NT2/D1 (cell line): ENCODE data around the gene KIF3A.

Source experiments
- SUZ12 ChIP-seq: IDR thresholded peaks from 2 replicates; pipeline ENCODE4 v1.6.1; 2011; ENCODE audit not compliant: insufficient read length, insufficient read depth; ENCODE audit errors: extremely low read depth
- ZNF274 ChIP-seq: IDR thresholded peaks from 2 replicates; pipeline ENCODE4 v1.6.1; 2011; ENCODE audit warnings: mild to moderate bottlenecking, low read depth, low read length

DNA sequence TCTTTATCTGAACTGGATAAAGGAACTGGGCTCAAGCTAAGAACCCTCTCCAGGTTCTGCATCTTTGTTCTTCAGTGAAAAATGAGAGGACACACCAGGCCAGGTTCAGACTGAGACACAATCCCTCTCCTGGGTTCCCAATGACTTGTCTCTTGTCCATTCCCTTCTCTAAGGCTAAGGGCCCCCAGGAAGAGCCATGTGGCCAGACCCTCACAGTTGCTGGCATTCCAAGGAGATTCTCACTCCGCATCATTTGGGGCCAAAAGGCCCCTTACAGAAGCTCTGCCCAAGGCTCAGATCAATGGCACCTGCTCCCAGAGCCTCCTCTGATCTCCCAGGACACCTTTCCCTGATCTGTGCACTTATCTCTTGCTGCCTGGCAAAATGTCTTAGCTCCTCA, 58.6 kb downstream of the KIF3A start:
- no peak for TF ChIP-seq ZNF274
- TF ChIP-seq SUZ12: no peak
